IMR-90 (cell line): ENCODE data around the gene SUPT3H. TPM values are rescaled to one million over a fixed set of nuclear protein-coding genes. Genes with fewer than 3 reads are reported as not detected.

Experiments used
- ATAC-seq: fragments of 200-7000 bp; cut with Tn5 transposase; 2 replicates; pipeline ENCODE4 v1.9.1; 2020; ENCODE audit warnings: low read depth, mild to moderate bottlenecking, moderate library complexity
- BruUV-seq: library from RNA; stranded (reverse); fragments of 400-500 nt; replicated peaks from 2 replicates; lab custom pipeline; 2021; lab: Mats Ljungman, UMichigan
- CTCF ChIA-PET: fragments of 300-600 bp; formaldehyde crosslinking; extraction: SDS; loops from one replicate; lab custom pipeline; 2021; ENCODE audit warnings: antibody characterized with exemption; lab: Yijun Ruan, JAX
- POLR2A ChIA-PET: fragments of 300-600 bp; sonication (Branson Sonifier 250); formaldehyde crosslinking; loops from one replicate; lab custom pipeline; 2022; ENCODE audit warnings: antibody characterized with exemption; ENCODE audit not compliant: unreplicated experiment; lab: Charles Lee
- DNase-seq: peaks from one replicate; pipeline ENCODE4 v3.0.0; 2013
- H2AFZ ChIP-seq: replicated peaks from 2 replicates; pipeline ENCODE3; 2013; ENCODE audit warnings: low read length, mild to moderate bottlenecking; ENCODE audit not compliant: poor library complexity
- H2AK5ac ChIP-seq: 2 replicates; pipeline ENCODE4 v1.6.1; 2013; ENCODE audit warnings: low read depth, low read length, inconsistent platforms
- H2AK9ac ChIP-seq: replicated peaks from 2 replicates; pipeline ENCODE3; 2013; ENCODE audit warnings: mild to moderate bottlenecking, low read depth, low read length, moderate library complexity; ENCODE audit not compliant: poor library complexity
- H2BK120ac ChIP-seq: 2 replicates; pipeline ENCODE4 v1.6.1; 2013; ENCODE audit warnings: low read depth, low read length, inconsistent platforms
- H2BK15ac ChIP-seq: 3 replicates; pipeline ENCODE4 v1.6.1; 2013; ENCODE audit warnings: low read depth, low read length, inconsistent platforms
- H2BK20ac ChIP-seq: 2 replicates; pipeline ENCODE4 v1.6.1; 2013; ENCODE audit warnings: low read depth, mild to moderate bottlenecking, inconsistent platforms, low read length, moderate library complexity
- H2BK5ac ChIP-seq: 2 replicates; pipeline ENCODE4 v1.6.1; 2013; ENCODE audit warnings: mild to moderate bottlenecking, low read depth, low read length, inconsistent platforms; ENCODE audit not compliant: poor library complexity, severe bottlenecking
- H3K14ac ChIP-seq: replicated peaks from 2 replicates; pipeline ENCODE4 v1.6.1; 2013; ENCODE audit warnings: low read depth, low read length, inconsistent platforms
- H3K18ac ChIP-seq: 2 replicates; pipeline ENCODE4 v1.6.1; 2013; ENCODE audit warnings: low read depth, low read length, control low read depth
- H3K23ac ChIP-seq: 2 replicates; pipeline ENCODE4 v1.6.1; 2013; ENCODE audit warnings: low read depth, low read length, inconsistent platforms
- H3K27ac ChIP-seq: 2 replicates; pipeline ENCODE4 v1.5.1; 2013; ENCODE audit warnings: mild to moderate bottlenecking, control low read depth, low read length; ENCODE audit not compliant: insufficient read depth
- H3K27me3 ChIP-seq: 2 replicates; pipeline ENCODE4 v1.6.1; 2013; ENCODE audit warnings: low read length; ENCODE audit not compliant: control insufficient read depth, insufficient read depth
- H3K36me3 ChIP-seq: 2 replicates; pipeline ENCODE4 v1.6.1; 2013; ENCODE audit warnings: low read length, mixed read lengths; ENCODE audit not compliant: control insufficient read depth, insufficient read depth
- H3K4ac ChIP-seq: 2 replicates; pipeline ENCODE4 v1.6.1; 2013; ENCODE audit warnings: low read depth, low read length, inconsistent platforms
- H3K4me1 ChIP-seq: 2 replicates; pipeline ENCODE4 v1.6.1; 2013; ENCODE audit warnings: low read length, mixed read lengths; ENCODE audit not compliant: control insufficient read depth, insufficient read depth
- H3K4me2 ChIP-seq: 2 replicates; pipeline ENCODE4 v1.6.1; 2013; ENCODE audit warnings: low read depth, mild to moderate bottlenecking, control low read depth, low read length, moderate library complexity
- H3K4me3 ChIP-seq: 2 replicates; pipeline ENCODE4 v1.5.1; 2013; ENCODE audit warnings: low read depth, mild to moderate bottlenecking, control low read depth, low read length, moderate library complexity; ENCODE audit not compliant: insufficient read depth
- H3K56ac ChIP-seq: 2 replicates; pipeline ENCODE4 v1.6.1; 2013; ENCODE audit warnings: low read length, inconsistent platforms; ENCODE audit not compliant: insufficient read depth; ENCODE audit errors: extremely low read depth
- H3K79me1 ChIP-seq, 2 experiments: 2 replicates each; pipeline ENCODE4 v1.6.1; 2013; ENCODE audit warnings: low read length in 2 of 2, inconsistent platforms in 1 of 2, low read depth in 1 of 2
- H3K9ac ChIP-seq: 2 replicates; pipeline ENCODE4 v1.6.1; 2013; ENCODE audit warnings: low read depth, low read length, control low read depth
- H3K9me1 ChIP-seq: 2 replicates; pipeline ENCODE4 v1.6.1; 2013; ENCODE audit warnings: low read length, inconsistent platforms; ENCODE audit not compliant: insufficient read depth
- H3K9me3 ChIP-seq: 2 replicates; pipeline ENCODE4 v1.6.1; 2013; ENCODE audit warnings: low read length; ENCODE audit not compliant: control insufficient read depth, insufficient read depth
- H4K20me1 ChIP-seq: 2 replicates; pipeline ENCODE4 v1.6.1; 2013; ENCODE audit warnings: low read length, inconsistent platforms; ENCODE audit not compliant: insufficient read depth
- H4K5ac ChIP-seq: 2 replicates; pipeline ENCODE4 v1.6.1; 2013; ENCODE audit warnings: mild to moderate bottlenecking, low read depth, low read length, control low read depth
- H4K8ac ChIP-seq, 2 experiments: 2 replicates each; pipeline ENCODE4 v1.6.1; 2013; ENCODE audit warnings: low read depth in 2 of 2, low read length in 2 of 2, control low read depth in 1 of 2, inconsistent platforms in 1 of 2
- H4K91ac ChIP-seq: 2 replicates; pipeline ENCODE4 v1.6.1; 2013; ENCODE audit warnings: low read depth, low read length, inconsistent platforms; ENCODE audit not compliant: insufficient read depth
- BHLHE40 ChIP-seq: fragments of 150-350 bp; IDR thresholded peaks from 2 replicates; pipeline ENCODE4 v1.6.1; 2016; ENCODE audit warnings: mild to moderate bottlenecking, low read depth, low read length
- CHD1 ChIP-seq: IDR thresholded peaks from 2 replicates; pipeline ENCODE4 v1.6.1; 2012; ENCODE audit warnings: low read depth, low read length, improper control_type of control experiment
- FOS ChIP-seq: fragments of 150-350 bp; IDR thresholded peaks from 2 replicates; pipeline ENCODE4 v1.6.1; 2016; ENCODE audit warnings: low read depth, low read length
- MAFK ChIP-seq: IDR thresholded peaks from 2 replicates; pipeline ENCODE4 v1.6.1; 2012; ENCODE audit warnings: low read depth, low read length, improper control_type of control experiment
- MAZ ChIP-seq: IDR thresholded peaks from 2 replicates; pipeline ENCODE4 v1.6.1; 2012; ENCODE audit warnings: low read depth, mild to moderate bottlenecking, low read length, improper control_type of control experiment, moderate library complexity, borderline replicate concordance
- MXI1 ChIP-seq: IDR thresholded peaks from 2 replicates; pipeline ENCODE4 v1.6.1; 2012; ENCODE audit warnings: low read depth, mild to moderate bottlenecking, low read length, moderate library complexity, borderline replicate concordance
- NFE2L2 ChIP-seq: fragments of 150-350 bp; IDR thresholded peaks from 2 replicates; pipeline ENCODE4 v1.6.1; 2016; ENCODE audit warnings: low read depth, mild to moderate bottlenecking, low read length
- POLR2A ChIP-seq: IDR thresholded peaks from 2 replicates; pipeline ENCODE4 v1.6.1; 2012; ENCODE audit warnings: mild to moderate bottlenecking, low read depth, low read length
- RAD21 ChIP-seq: IDR thresholded peaks from 2 replicates; pipeline ENCODE4 v1.6.1; 2012; ENCODE audit warnings: low read length, improper control_type of control experiment
- RCOR1 ChIP-seq: IDR thresholded peaks from 2 replicates; pipeline ENCODE4 v1.6.1; 2012; ENCODE audit warnings: mild to moderate bottlenecking, low read length, improper control_type of control experiment; ENCODE audit not compliant: insufficient replicate concordance
- RFX5 ChIP-seq: IDR thresholded peaks from 2 replicates; pipeline ENCODE4 v1.8.0; 2012; ENCODE audit warnings: low read depth, mild to moderate bottlenecking, low read length, moderate library complexity
- SMC3 ChIP-seq: fragments of 150-350 bp; IDR thresholded peaks from 2 replicates; pipeline ENCODE4 v1.6.1; 2016; ENCODE audit warnings: low read depth, mild to moderate bottlenecking, antibody characterized with exemption, low read length, moderate library complexity
- dilution Hi-C: fragments of 300-500 bp; cut with HindIII; formaldehyde crosslinking; loops from one replicate; pipeline ENCODE4 v1.14.3; 2018; ENCODE audit warnings: low sequenced_read_pairs; ENCODE audit not compliant: unreplicated experiment
- in situ Hi-C: fragments of 300-500 bp; cut with MboI; formaldehyde crosslinking; loops from 3 replicates; pipeline ENCODE4 v1.14.3; 2019; ENCODE audit warnings: low sequenced_read_pairs, inconsistent platforms, mixed read lengths
- intact Hi-C: fragments of 100-400 bp; cut with micrococcal nuclease; formaldehyde crosslinking; loops from 2 replicates; pipeline ENCODE4 v1.10.0; 2022
- polyA plus RNA-seq, 3 experiments: library from polyadenylated mRNA; depleted of rRNA; stranded (reverse); fragments of >200 nt; gene quantifications; 2 replicates each; pipeline ENCODE4 v1.2.3, GENCODE V29; 2012; ENCODE audit warnings: low replicate concordance in 1 of 3
- total RNA-seq: library from RNA; depleted of rRNA; stranded (reverse); fragments of >200 nt; gene quantifications from 2 replicates; pipeline ENCODE4 v1.2.3, GENCODE V29; 2012
- TF ChIP-seq, protein P1 (sequence below): fragments of 150-350 bp; IDR thresholded peaks from 2 replicates; pipeline ENCODE4 v1.6.1; 2017; ENCODE audit warnings: mild to moderate bottlenecking, antibody characterized with exemption, low read length, low read depth
- TF ChIP-seq, protein P2 (sequence below): conservative IDR thresholded peaks from 2 replicates; pipeline ENCODE4 v1.5.1; 2012; ENCODE audit warnings: mild to moderate bottlenecking, low read depth, low read length, improper control_type of control experiment
- TF ChIP-seq, protein P3 (sequence below): fragments of 150-350 bp; IDR thresholded peaks from 2 replicates; pipeline ENCODE4 v1.6.1; 2016; ENCODE audit warnings: low read depth, mild to moderate bottlenecking, low read length, moderate library complexity, borderline replicate concordance

Gene SUPT3H
- total and polyA plus RNA-seq, 2 of the 4 experiments (the other 2 are of a cell fraction), result 4.5 to 5.0 TPM

DNA sequence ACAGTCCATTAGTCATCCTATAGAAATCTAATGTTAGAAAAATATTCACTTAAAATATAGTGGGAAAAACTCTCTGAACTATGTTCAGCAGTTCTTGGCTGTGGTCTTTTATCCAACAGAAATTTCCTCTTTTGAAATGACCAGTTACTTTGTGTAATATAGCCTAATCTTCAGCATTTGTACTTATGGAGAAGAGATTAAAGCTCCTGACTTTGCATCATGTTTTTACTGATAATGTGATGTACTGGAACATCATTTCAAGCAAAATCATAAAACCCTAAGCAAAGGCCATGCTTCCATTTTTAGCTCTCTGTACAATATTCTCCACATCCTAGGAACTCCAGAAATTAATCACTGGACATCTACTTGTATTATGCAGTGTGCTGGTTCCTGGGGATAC lies 480.4 kb downstream of the SUPT3H start:
- no peak overlapping the region for H3K9ac ChIP-seq
- H3K23ac ChIP-seq, result no peak overlapping the region
- H3K27me3 ChIP-seq, result no peaks in the 10 kb centered on the region
- H3K36me3 ChIP-seq, result no peaks in the 10 kb centered on the region
- no peak overlapping the region for H4K91ac ChIP-seq
- DNase-seq (no peak), ATAC-seq (no peak)
- in situ Hi-C loops, result no loop called here
- no peak overlapping the region for H2AK9ac ChIP-seq
- no peak overlapping the region for H3K27ac ChIP-seq
- H3K18ac ChIP-seq, result no peak overlapping the region
- no peak overlapping the region for H3K14ac ChIP-seq
- dilution Hi-C loops, result no loop called here
- H3K4me2 ChIP-seq, result no peak overlapping the region
- no peak overlapping the region for H2AFZ ChIP-seq
- BruUV-seq, result no TSS peak
- no peak overlapping the region for H2AK5ac ChIP-seq
- ChIA-PET POLR2A (interaction anchor here (0.5 kb wide), 1 partner anchor 31 kb away, joined by 3 read pairs; no protein-coding TSS in a partner anchor), CTCF (no interaction called here)
- no peak overlapping the region for H4K8ac ChIP-seq
- TF ChIP-seq POLR2A, result no peak
- TF ChIP-seq BHLHE40, result no peak
- no peak for TF ChIP-seq MXI1
- TF ChIP-seq, protein P1, sequence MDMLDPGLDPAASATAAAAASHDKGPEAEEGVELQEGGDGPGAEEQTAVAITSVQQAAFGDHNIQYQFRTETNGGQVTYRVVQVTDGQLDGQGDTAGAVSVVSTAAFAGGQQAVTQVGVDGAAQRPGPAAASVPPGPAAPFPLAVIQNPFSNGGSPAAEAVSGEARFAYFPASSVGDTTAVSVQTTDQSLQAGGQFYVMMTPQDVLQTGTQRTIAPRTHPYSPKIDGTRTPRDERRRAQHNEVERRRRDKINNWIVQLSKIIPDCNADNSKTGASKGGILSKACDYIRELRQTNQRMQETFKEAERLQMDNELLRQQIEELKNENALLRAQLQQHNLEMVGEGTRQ, result no peak
- TF ChIP-seq RFX5, result no peak
- no peak for TF ChIP-seq CHD1
- TF ChIP-seq, protein P2, sequence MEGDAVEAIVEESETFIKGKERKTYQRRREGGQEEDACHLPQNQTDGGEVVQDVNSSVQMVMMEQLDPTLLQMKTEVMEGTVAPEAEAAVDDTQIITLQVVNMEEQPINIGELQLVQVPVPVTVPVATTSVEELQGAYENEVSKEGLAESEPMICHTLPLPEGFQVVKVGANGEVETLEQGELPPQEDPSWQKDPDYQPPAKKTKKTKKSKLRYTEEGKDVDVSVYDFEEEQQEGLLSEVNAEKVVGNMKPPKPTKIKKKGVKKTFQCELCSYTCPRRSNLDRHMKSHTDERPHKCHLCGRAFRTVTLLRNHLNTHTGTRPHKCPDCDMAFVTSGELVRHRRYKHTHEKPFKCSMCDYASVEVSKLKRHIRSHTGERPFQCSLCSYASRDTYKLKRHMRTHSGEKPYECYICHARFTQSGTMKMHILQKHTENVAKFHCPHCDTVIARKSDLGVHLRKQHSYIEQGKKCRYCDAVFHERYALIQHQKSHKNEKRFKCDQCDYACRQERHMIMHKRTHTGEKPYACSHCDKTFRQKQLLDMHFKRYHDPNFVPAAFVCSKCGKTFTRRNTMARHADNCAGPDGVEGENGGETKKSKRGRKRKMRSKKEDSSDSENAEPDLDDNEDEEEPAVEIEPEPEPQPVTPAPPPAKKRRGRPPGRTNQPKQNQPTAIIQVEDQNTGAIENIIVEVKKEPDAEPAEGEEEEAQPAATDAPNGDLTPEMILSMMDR, result no peak
- TF ChIP-seq MAFK, result no peak
- TF ChIP-seq NFE2L2, result no peak
- no peak for TF ChIP-seq FOS
- no peak for TF ChIP-seq RCOR1
- no peak for TF ChIP-seq RAD21
- TF ChIP-seq MAZ, result no peak
- TF ChIP-seq SMC3, result no peak
- TF ChIP-seq, protein P3, sequence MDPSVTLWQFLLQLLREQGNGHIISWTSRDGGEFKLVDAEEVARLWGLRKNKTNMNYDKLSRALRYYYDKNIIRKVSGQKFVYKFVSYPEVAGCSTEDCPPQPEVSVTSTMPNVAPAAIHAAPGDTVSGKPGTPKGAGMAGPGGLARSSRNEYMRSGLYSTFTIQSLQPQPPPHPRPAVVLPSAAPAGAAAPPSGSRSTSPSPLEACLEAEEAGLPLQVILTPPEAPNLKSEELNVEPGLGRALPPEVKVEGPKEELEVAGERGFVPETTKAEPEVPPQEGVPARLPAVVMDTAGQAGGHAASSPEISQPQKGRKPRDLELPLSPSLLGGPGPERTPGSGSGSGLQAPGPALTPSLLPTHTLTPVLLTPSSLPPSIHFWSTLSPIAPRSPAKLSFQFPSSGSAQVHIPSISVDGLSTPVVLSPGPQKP, result no peak
- no peak overlapping the region for H2BK5ac ChIP-seq
- H2BK120ac ChIP-seq, result no peak overlapping the region
- no peak overlapping the region for H3K4me3 ChIP-seq
- intact Hi-C loops, result no loop called here
- no peak overlapping the region; the same call in 1 of the 2 replicates for H3K56ac ChIP-seq
- no peak overlapping the region for H4K5ac ChIP-seq
- H2BK20ac ChIP-seq, result no peak overlapping the region
- H4K20me1 ChIP-seq, result no peaks in the 10 kb centered on the region
- no peak overlapping the region for H2BK15ac ChIP-seq
- H3K9me3 ChIP-seq, result no peaks in the 10 kb centered on the region
- H3K4me1 ChIP-seq, result peaks cover 2% of the 10 kb centered on the region; the same call in 1 of the 2 replicates
- H3K79me1 ChIP-seq, result no peaks in the 10 kb centered on the region
- H3K4ac ChIP-seq, result no peak overlapping the region
- H3K9me1 ChIP-seq, result no peaks in the 10 kb centered on the region
